CD4-positive, alpha-beta T cell (primary cell): Measurements from ENCODE around the gene DLK1. TPM values are rescaled to one million over a fixed set of nuclear protein-coding genes. Genes with fewer than 3 reads are reported as not detected.

ENCODE experiments used
- ATAC-seq: fragments of 200-7000 bp; cut with Tn5 transposase; one replicate; pipeline ENCODE4 v1.10.0; 2022; ENCODE audit warnings: mild to moderate bottlenecking; ENCODE audit not compliant: poor library complexity
- CTCF ChIA-PET: fragments of 350-600 bp; sonication (Branson Sonifier 250); formaldehyde crosslinking; loops from one replicate; lab custom pipeline; 2021; ENCODE audit warnings: antibody characterized with exemption, inconsistent platforms; lab: Charles Lee
- POLR2A ChIA-PET: fragments of 350-600 bp; sonication (Branson Sonifier 250); formaldehyde crosslinking; loops from one replicate; lab custom pipeline; 2021; ENCODE audit warnings: antibody characterized with exemption, inconsistent platforms; lab: Charles Lee
- DNase-seq, 14 experiments: peaks; one replicate each; pipeline ENCODE4 v3.0.0-alpha.2; 2013 to 2020; ENCODE audit warnings: mixed read lengths in 2 of 14
- H3K27ac ChIP-seq, 2 donors: one replicate each; pipeline versions ENCODE4 v1.5.1 to v1.7.0; 2013; ENCODE audit warnings: low read length in 2 of 2, low read depth in 1 of 2, mild to moderate bottlenecking in 1 of 2
- H3K27me3 ChIP-seq, 2 experiments: 1 replicate in 1 of 2; 2 replicates in 1 of 2; pipeline versions ENCODE4 v1.6.1 to v1.7.0; 2013; ENCODE audit warnings: low read length in 2 of 2, control low read depth in 1 of 2, mild to moderate bottlenecking in 1 of 2, moderate library complexity in 1 of 2; ENCODE audit not compliant: insufficient read depth in 2 of 2, control insufficient read depth in 1 of 2
- H3K36me3 ChIP-seq: one replicate; pipeline ENCODE4 v1.6.1; 2013; ENCODE audit warnings: low read length, control low read depth; ENCODE audit not compliant: insufficient read depth
- H3K4me1 ChIP-seq: one replicate; pipeline ENCODE4 v1.6.1; 2013; ENCODE audit warnings: low read length, control low read depth; ENCODE audit not compliant: insufficient read depth
- H3K4me3 ChIP-seq: one replicate; pipeline ENCODE4 v1.5.1; 2013; ENCODE audit warnings: mild to moderate bottlenecking, low read length, moderate library complexity
- H3K9me3 ChIP-seq, 2 experiments: 1 replicate in 1 of 2; 2 replicates in 1 of 2; pipeline versions ENCODE4 v1.6.1 to v1.7.0; 2013; ENCODE audit warnings: low read length in 2 of 2, mild to moderate bottlenecking in 2 of 2, control low read depth in 1 of 2, moderate library complexity in 1 of 2; ENCODE audit not compliant: control insufficient read depth in 1 of 2, insufficient read depth in 1 of 2
- H3K27ac Mint-ChIP-seq: one replicate; pipeline ENCODE4 v1.8.0; 2020; ENCODE audit warnings: mixed read lengths
- H3K27me3 Mint-ChIP-seq: one replicate; pipeline ENCODE4 v1.8.0; 2021; ENCODE audit warnings: mixed read lengths
- H3K36me3 Mint-ChIP-seq: one replicate; pipeline ENCODE4 v1.8.0; 2021; ENCODE audit warnings: low read depth, mixed read lengths
- H3K4me1 Mint-ChIP-seq: one replicate; pipeline ENCODE4 v1.8.0; 2021; ENCODE audit warnings: low read depth, mixed read lengths
- H3K4me3 Mint-ChIP-seq: one replicate; pipeline ENCODE4 v1.8.0; 2020; ENCODE audit warnings: mild to moderate bottlenecking, mixed read lengths
- H3K9me3 Mint-ChIP-seq: one replicate; pipeline ENCODE4 v1.8.0; 2020; ENCODE audit warnings: mixed read lengths
- intact Hi-C, 2 experiments: fragments of 100-400 bp; cut with DNase I in 1 of 2; cut with micrococcal nuclease in 1 of 2; formaldehyde crosslinking; loops; one replicate each; pipeline versions ENCODE4 v1.15.1 to v1.9.0; 2023 to 2025; cut with DNase I, micrococcal nuclease
- total RNA-seq, 174 experiments: library from RNA in 2 of 174; stranded (reverse) in 2 of 174; gene quantifications; one replicate each; pipeline ENCODE4 v1.2.3 and lab custom pipeline; 2021 to 2026
- TF ChIP-seq, protein P1 (sequence below): fragments of 200-600 bp; IDR thresholded peaks from one replicate; pipeline ENCODE4 v1.8.0; 2022; ENCODE audit warnings: antibody characterized with exemption, mild to moderate bottlenecking

DLK1 gene
- total RNA-seq, 2 experiments from 2014 or later: not detected

DNA sequence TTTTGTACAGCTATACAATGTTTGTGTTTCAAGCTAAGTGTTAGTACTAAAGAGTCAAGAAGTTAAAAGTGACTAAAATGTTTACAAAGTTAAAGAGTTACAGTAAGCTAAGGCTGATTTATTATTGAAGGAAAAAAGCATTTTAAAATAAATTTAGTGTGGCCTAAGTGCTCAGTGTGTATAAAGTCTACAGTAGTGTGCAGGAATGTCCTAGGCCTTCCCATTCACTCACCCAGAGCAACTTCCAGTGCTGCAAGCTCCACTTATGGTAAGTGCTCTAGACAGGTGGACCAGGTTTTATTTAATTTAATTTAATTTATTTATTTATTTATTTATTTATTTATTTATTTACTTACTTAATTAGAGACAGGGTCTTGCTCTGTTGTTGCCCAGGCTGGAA lies 19.6 kb downstream of the DLK1 start:
- intact Hi-C loops: no loop called here
- no peak overlapping the region for H3K4me3 Mint-ChIP-seq
- H3K27ac Mint-ChIP-seq: no peak overlapping the region
- Histone ChIP-seq H3K36me3 (no peaks in the 10 kb centered on the region), H3K27ac (no peak overlapping the region), H3K27me3 (peaks cover 0 to 6% of the 10 kb centered on the region in 2 experiments), H3K9me3 (no peaks in the 10 kb centered on the region), H3K4me3 (no peak overlapping the region), H3K4me1 (no peaks in the 10 kb centered on the region)
- H3K27me3 Mint-ChIP-seq: peaks cover 7% of the 10 kb centered on the region
- H3K4me1 Mint-ChIP-seq: no peaks in the 10 kb centered on the region
- no peak for ATAC-seq
- no peaks in the 10 kb centered on the region for H3K9me3 Mint-ChIP-seq
- ChIA-PET CTCF (no interaction called here), POLR2A (no interaction called here)
- no peaks in the 10 kb centered on the region for H3K36me3 Mint-ChIP-seq
- TF ChIP-seq, protein P1, sequence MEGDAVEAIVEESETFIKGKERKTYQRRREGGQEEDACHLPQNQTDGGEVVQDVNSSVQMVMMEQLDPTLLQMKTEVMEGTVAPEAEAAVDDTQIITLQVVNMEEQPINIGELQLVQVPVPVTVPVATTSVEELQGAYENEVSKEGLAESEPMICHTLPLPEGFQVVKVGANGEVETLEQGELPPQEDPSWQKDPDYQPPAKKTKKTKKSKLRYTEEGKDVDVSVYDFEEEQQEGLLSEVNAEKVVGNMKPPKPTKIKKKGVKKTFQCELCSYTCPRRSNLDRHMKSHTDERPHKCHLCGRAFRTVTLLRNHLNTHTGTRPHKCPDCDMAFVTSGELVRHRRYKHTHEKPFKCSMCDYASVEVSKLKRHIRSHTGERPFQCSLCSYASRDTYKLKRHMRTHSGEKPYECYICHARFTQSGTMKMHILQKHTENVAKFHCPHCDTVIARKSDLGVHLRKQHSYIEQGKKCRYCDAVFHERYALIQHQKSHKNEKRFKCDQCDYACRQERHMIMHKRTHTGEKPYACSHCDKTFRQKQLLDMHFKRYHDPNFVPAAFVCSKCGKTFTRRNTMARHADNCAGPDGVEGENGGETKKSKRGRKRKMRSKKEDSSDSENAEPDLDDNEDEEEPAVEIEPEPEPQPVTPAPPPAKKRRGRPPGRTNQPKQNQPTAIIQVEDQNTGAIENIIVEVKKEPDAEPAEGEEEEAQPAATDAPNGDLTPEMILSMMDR: no peak
- no peak for DNase-seq

DNA sequence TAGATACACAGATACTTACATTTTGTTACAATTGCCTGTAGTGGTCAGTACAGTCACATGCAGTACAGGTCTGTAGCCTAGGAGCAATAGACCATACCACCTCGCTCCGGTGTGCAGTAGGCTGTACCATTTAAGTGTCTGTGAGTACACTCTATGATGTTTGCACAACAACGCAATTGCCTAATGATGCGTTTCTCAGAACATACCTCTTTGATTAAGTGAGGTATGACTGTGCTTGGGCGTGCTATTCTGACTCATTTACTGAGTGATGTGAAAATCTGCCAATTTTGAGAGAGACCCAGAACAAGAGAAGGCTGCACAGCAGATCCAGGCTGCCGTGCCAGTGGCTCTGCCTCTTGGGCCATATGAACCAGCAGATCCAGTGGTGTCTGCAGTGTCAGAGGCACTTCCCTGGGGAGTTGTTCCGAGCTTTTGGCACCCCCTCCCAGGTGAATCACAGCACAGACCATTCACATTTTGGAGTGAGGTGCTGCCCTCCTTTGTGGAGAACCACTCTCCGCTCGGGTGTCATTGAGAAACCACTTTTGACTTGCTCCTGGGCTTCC lies 20.4 kb downstream of the DLK1 start:
- H3K9me3 ChIP-seq: no peaks in the 10 kb centered on the region
- no peak overlapping the region for H3K27ac ChIP-seq
- TF ChIP-seq, protein P1: no peak
- no peaks in the 10 kb centered on the region for H3K36me3 ChIP-seq
- ATAC-seq: no peak
- peaks cover 0 to 6% of the 10 kb centered on the region in 2 experiments for H3K27me3 ChIP-seq
- peak in 1 of 14 experiments; percentile 6 for DNase-seq
- intact Hi-C loops: no loop called here
- ChIA-PET POLR2A (no interaction called here), CTCF (no interaction called here)
- no peaks in the 10 kb centered on the region for H3K36me3 Mint-ChIP-seq
- no peak overlapping the region for H3K4me3 ChIP-seq
- no peak overlapping the region for H3K4me3 Mint-ChIP-seq
- peaks cover 12% of the 10 kb centered on the region for H3K27me3 Mint-ChIP-seq
- no peak overlapping the region for H3K27ac Mint-ChIP-seq
- no peaks in the 10 kb centered on the region for H3K4me1 Mint-ChIP-seq
- H3K4me1 ChIP-seq: no peaks in the 10 kb centered on the region
- no peaks in the 10 kb centered on the region for H3K9me3 Mint-ChIP-seq

GRCh38 chr14:100747736-100748135 lies 21.0 kb downstream of the DLK1 start:
- CTCF ChIA-PET: no interaction called here
- ATAC-seq: no peak
- intact Hi-C loops: no loop called here
- peaks cover 4 to 6% of the 10 kb centered on the region in 2 experiments for H3K27me3 ChIP-seq
- POLR2A ChIA-PET: no interaction called here
- Mint-ChIP-seq H3K27ac (no peak overlapping the region), H3K4me1 (no peaks in the 10 kb centered on the region), H3K4me3 (no peak overlapping the region), H3K9me3 (no peaks in the 10 kb centered on the region), H3K36me3 (no peaks in the 10 kb centered on the region), H3K27me3 (peaks cover 16% of the 10 kb centered on the region)
- no peak overlapping the region for H3K4me3 ChIP-seq
- H3K9me3 ChIP-seq: no peaks in the 10 kb centered on the region
- H3K4me1 ChIP-seq: no peaks in the 10 kb centered on the region
- DNase-seq: peak in 1 of 14 experiments; percentile 19
- no peak overlapping the region for H3K27ac ChIP-seq
- TF ChIP-seq, protein P1: no peak
- H3K36me3 ChIP-seq: no peaks in the 10 kb centered on the region
